HG03354 (cell line): ENCODE results near the gene APOL3.
"Not testable (repeated sequence)": the region's sequence is repeated elsewhere in the genome, so short reads cannot be mapped to it uniquely, and the experiment has no call there.

ENCODE experiments used
- ATAC-seq: cut with Tn5 transposase; IDR thresholded peaks from one replicate; pipeline ENCODE4 v1.9.1; 2021; ENCODE audit warnings: mild to moderate bottlenecking; ENCODE audit not compliant: unreplicated experiment, poor library complexity, severe bottlenecking

The APOL3 gene

DNA sequence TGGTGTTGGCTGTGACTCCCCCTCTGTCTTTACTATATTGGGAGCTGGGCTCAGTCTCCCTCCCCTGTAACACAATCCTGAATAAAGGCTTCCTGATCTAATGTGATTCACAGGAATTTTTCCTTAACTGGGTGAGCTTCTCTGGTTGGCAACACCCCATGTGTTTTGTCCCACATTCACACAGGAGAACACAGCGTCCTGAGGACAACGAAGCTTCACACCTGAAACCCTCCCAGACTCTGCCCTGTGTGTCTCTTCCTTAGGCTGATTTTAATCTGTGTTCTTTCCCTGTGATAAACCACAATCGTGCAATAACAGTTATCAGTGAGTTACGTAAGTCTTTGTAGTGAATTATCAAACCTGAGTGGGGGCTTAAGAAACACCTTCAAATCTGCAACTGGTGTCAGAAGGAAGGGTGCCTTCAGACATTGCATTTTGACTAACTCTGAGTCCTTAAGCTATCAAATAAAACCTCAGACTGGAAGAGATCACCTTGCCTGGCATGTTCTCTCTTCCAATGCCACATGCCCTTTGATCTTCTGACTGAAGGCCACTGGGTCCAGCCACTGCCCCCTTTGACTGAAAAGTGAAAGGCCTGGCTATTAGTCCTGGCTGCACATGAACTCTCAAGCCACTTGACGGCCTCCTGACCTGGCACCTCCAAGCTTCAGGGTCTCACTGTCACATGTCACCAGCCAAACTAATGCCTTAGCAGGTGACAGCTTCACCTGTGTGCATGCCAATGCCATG lies 17.3 kb downstream of the APOL3 start:
- no peak for ATAC-seq

- no peak for ATAC-seq
Observed at GRCh38 chr22:36141481-36141880, 19.1 kb downstream of the APOL3 start.

- ATAC-seq, result not testable (repeated sequence)
Observed at GRCh38 chr22:36138709-36139108, 21.8 kb downstream of the APOL3 start.

GRCh38 chr22:36136988-36137387 lies 23.6 kb downstream of the APOL3 start:
- no peak for ATAC-seq

- ATAC-seq, result no peak
Observed at GRCh38 chr22:36136475-36136874, 24.1 kb downstream of the APOL3 start.

DNA sequence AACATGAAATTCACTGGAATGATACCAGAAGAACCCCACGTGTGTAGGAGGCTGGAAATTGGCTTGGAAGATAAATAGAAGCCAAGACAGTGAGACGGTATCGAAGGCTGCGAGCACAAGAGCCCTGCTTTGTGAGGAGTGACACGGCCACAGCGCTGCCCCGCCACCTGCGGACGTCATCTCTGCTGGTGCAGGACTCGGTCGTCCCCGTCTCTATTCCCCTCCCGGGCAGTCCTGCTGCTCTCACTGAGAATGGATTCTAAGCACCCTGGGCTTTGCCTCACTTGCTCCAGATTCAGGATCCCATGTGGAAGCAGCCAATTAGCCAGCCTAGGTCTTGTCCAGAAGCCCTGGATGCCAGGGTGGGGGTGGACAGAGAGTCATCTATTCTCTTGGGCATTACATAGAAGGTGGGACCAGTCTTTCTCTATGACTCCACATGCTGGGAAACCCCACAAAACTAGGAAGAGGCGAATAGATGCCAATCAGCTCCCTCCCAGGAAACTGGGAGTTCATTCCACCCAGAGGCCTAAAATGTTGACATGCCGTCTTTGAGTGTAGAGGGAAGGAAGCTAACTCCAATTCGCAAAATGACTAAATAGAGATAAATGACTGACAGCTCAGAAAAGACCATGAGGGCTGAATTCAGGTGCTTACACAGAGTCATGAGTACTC lies 25.1 kb downstream of the APOL3 start:
- no peak for ATAC-seq

GRCh38 chr22:36134182-36134581 lies 26.4 kb downstream of the APOL3 start:
- no peak for ATAC-seq

GRCh38 chr22:36131907-36132306 lies 28.6 kb downstream of the APOL3 start:
- no peak for ATAC-seq

DNA sequence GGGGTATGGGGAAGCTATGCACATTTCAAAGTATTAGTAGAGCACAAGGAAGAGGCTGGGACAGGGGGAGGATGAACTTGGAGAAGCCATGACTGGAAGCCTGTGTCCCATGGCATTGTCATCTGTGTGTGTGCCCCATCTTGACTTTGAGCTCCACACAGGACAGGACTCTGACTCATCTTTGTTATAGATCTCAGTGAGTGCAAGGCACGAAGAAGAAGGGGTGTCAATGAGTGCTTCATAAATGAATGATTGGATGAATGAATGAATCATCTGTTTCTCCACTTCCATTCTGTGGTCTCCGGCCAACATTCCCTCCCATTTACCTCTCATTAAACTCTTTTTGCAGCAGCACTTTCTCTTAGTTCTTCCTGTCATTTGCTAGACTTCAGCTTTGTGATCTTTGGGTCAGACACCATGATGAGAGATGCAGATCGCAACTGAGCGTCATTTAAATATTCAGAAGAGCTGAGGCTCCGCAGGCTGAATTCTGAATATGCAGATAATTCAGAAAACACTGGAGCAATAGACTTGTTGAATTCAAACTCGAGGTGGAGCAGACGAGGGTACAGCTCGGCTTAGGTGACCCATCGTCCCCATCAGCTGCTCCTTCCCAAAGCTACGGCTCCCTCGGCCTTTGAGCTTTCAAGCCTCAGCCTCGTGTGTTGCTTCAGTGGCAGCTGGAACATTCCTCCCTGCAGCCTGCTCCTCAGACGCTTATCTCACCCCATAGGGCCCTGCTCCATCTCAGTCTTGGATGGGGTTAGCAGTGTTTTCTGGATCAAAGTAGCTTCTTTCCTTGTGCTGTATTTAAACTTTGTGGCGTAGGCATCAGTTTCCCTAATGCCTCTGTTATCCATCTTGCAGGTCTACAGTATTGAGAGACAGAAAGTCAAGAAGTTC lies 30.8 kb downstream of the APOL3 start:
- no peak for ATAC-seq

DNA sequence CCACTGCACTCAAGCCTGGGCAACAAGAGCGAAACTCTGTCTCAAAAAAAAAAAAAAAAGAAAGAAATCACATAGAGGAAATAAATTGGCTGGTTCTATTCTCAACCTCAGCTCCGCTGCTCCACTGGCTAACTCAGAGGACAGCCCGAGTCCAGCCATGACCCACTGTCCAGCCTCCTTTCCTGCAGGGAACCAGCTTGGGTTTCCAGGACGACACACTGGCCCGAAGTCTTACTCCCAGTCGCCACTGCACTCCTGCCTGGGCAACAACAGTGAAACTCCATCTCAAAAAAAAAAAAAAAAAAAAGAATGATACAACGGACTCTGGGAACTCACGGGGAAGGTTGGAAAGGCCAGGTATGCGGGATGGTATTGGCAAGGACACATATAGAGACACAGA lies 31.5 kb downstream of the APOL3 start:
- no peak for ATAC-seq

DNA sequence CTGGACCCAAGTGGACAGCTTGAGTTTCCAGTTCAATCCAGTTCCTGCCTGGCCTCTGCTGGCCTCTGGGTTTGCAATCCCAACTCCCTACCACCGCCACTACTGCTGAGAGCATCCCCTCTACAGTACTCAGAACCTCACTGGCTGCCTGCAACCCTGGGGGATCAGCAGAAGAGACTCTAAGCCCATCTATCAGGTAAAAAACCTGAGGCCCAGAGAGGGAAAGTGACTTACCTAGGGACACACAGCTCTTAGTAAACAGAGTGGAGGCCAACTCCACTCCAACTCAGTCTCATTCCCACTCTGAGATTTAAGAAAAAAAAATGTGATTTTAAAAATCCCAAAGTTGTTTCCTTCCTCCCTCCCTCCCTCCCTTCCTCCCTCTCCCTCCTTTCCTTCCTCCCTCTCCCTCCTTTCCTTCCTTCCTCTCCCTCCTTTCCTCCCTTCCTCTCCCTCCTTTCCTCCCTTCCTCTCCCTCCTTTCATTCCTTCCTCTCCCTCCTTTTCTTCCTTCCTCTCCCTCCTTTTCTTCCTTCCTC lies 34.5 kb downstream of the APOL3 start:
- no peak for ATAC-seq

- ATAC-seq, result no peak
Observed at GRCh38 chr22:36125434-36125833, 35.1 kb downstream of the APOL3 start.

DNA sequence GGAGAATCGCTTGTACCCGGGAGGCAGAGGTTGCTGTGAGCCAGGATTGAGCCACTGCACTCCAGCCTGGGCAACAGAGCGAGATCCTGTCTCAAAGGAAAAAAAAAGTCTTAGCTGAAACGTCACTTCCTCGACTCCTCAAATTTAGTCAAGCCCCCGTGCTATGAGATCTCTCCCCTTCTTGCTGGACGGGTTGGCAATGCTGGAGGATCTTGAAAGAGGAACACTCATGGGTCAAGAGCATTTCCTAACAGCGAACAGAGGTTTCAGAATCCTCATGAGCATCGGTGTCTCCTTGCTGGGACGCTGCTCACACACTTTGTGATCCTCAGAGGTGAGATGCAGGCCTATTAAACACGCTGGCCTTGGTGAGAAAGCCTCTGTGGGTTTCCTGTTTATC lies 35.9 kb downstream of the APOL3 start:
- no peak for ATAC-seq

GRCh38 chr22:36123673-36124630 lies 36.6 kb downstream of the APOL3 start:
- peak; percentile 83 for ATAC-seq

DNA sequence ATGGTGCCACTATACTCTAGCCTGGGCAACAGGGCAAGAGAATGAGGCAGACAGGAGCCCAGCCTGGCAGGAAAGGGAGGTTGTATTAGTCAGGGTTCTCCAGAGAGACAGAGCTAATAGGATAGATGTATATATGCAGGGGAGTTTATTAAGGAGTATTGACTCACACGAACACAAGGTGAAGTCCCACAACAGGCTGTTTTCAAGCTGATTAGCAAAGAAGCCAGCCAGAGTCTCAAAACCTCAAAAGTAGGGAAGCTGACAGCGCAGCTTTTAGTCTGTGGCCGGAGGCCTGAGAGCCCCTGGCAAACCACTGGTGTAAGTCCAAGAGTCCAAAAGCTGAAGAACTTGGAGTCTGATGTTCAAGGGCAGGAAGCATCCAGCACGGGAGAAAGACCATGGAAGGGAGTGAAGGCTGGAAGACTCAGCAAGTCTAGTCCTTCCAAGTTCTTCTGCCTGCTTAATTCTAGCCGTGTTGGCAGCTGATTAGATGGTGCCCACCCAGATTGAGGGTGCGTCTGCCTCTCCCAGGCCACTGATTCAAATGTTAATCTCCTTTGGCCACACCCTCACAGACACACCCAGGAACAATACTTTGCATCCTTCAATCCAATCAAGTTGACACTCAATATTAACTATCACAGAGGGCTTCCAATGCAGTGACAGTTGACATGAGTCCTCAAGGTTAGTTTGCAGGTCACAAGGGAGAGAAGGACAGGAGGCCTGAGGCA lies 39.8 kb downstream of the APOL3 start:
- not testable (repeated sequence) for ATAC-seq

GRCh38 chr22:36117053-36117554 lies 43.5 kb downstream of the APOL3 start:
- no peak for ATAC-seq

DNA sequence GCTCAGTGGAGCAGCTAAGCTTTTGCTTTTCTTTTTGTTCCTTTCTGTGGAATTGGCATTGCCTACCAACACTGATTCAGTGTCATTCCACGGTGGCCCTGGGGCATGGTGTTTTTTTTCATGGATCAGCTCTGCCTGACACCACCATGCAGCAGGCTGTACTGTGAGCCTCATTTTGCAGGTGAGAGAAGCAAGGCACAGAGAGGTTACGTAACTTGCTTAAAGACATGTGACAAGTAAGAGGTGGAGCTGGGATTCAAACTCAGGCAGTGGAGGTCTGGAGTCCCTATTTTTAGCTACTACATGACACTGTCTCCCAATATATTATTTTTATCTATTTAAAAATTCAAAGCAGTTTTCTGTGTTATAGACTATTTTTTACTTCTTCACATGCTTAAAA lies 44.4 kb downstream of the APOL3 start:
- ATAC-seq, result no peak

GRCh38 chr22:36113121-36113520 lies 47.4 kb downstream of the APOL3 start:
- ATAC-seq, result no peak
